Activated T-cell treated with anti-CD3 and anti-CD28 coated beads, Interleukin-2, amount 50 U/mL, for 4 hours (primary cell): ENCODE data around the gene GNAO1. TPM values are rescaled to one million over a fixed set of nuclear protein-coding genes. Genes with fewer than 3 reads are reported as not detected.

Experiments used
- ATAC-seq, 2 donors: fragments of 200-7000 bp; cut with Tn5 transposase; one replicate each; pipeline ENCODE4 v1.10.0; 2021
- DNase-seq: peaks from one replicate; pipeline ENCODE4 v3.0.0-alpha.2; 2020
- H3K27me3 Mint-ChIP-seq: one replicate; pipeline ENCODE4 v1.8.0; 2021; ENCODE audit warnings: low read depth, mixed read lengths
- H3K36me3 Mint-ChIP-seq: one replicate; pipeline ENCODE4 v1.8.0; 2022; ENCODE audit warnings: mixed read lengths; ENCODE audit not compliant: insufficient read depth
- H3K4me1 Mint-ChIP-seq: one replicate; pipeline ENCODE4 v1.8.0; 2021; ENCODE audit warnings: low read depth, mixed read lengths
- H3K4me3 Mint-ChIP-seq: one replicate; pipeline ENCODE4 v1.8.0; 2021; ENCODE audit warnings: mild to moderate bottlenecking, moderate library complexity, mixed read lengths
- H3K9me3 Mint-ChIP-seq: one replicate; pipeline ENCODE4 v1.8.0; 2021; ENCODE audit warnings: mixed read lengths
- total RNA-seq, 3 donors: library from RNA; stranded (reverse); gene quantifications; one replicate each; pipeline ENCODE4 v1.2.1, GENCODE V29; 2021

The GNAO1 gene
- total RNA-seq, 3 donors from 2014 or later = 1.3 to 2.5 (median 2.1) TPM

DNA sequence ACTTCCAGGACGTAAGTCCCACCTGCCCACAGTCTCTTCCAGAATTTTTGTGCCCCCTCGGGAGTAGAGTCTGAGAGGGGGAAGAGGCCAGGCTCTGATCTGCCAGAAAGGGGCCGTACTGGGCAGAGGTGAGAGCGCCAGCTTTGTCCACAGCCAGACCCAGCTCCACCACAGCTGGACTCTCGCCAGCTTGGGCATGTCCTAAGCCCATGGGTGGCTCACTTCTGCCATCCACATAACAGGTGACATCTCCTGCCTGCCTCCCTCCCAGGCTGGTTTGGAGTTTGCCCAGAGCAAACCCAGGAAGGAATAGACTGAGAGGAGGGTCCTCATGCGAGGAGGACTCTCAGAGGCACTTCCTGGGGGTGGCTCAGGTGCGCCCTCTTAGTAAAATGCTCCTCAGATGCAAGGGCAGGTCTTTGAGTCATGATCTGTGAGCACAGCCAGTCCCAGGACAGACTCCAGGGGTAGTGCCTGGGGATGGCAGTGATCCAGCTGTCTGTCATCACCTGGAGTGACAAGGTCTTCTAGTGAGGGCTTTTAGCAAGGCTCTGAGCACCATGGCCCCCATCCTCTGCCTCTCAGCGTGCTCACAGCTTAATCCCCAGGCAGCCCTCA is 144.9 kb downstream of the GNAO1 start:
- no peak overlapping the region for H3K4me3 Mint-ChIP-seq
- no peak for ATAC-seq
- no peaks in the 10 kb centered on the region for H3K27me3 Mint-ChIP-seq
- no peaks in the 10 kb centered on the region for H3K4me1 Mint-ChIP-seq
- H3K36me3 Mint-ChIP-seq = peaks cover 5% of the 10 kb centered on the region
- no peaks in the 10 kb centered on the region for H3K9me3 Mint-ChIP-seq
- DNase-seq = no peak

- peaks cover 5% of the 10 kb centered on the region for H3K36me3 Mint-ChIP-seq
- no peaks in the 10 kb centered on the region for H3K4me1 Mint-ChIP-seq
- no peaks in the 10 kb centered on the region for H3K27me3 Mint-ChIP-seq
- no peaks in the 10 kb centered on the region for H3K9me3 Mint-ChIP-seq
- no peak overlapping the region for H3K4me3 Mint-ChIP-seq
- DNase-seq (no peak), ATAC-seq (no peak)
Measured at GRCh38 chr16:56336711-56337110, 145.4 kb downstream of the GNAO1 start.

GRCh38 chr16:56337131-56337857 is 146.0 kb downstream of the GNAO1 start:
- Mint-ChIP-seq H3K4me3 (no peak overlapping the region), H3K36me3 (peaks cover 4% of the 10 kb centered on the region), H3K27me3 (no peaks in the 10 kb centered on the region), H3K9me3 (no peaks in the 10 kb centered on the region), H3K4me1 (no peaks in the 10 kb centered on the region)
- ATAC-seq = no peak
- DNase-seq = no peak

DNA sequence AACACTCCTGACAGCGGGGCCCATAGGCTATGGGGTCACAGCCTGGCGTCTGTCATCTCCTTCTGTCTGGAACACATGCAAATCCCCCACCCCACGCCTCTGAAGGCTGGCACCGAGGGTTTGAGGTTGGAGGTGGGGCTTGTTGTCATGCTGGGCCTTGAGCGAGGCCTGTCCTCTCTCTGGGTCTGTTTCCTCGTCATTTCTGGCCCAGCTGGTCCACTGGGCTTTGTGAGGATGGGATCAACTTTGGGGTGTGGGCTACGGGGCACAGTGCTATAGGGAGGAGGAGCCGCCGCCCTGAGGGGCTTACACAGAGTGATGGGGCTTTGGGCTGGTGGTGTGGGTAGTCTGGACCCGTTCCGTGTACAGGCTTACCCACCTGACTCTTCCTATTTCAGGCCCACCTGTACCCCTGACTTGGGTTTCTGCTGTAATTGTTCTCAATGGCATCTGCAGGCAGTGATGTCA is 146.6 kb downstream of the GNAO1 start:
- peaks cover 3% of the 10 kb centered on the region for H3K36me3 Mint-ChIP-seq
- H3K4me1 Mint-ChIP-seq = no peaks in the 10 kb centered on the region
- H3K4me3 Mint-ChIP-seq = no peak overlapping the region
- no peaks in the 10 kb centered on the region for H3K9me3 Mint-ChIP-seq
- DNase-seq (no peak), ATAC-seq (no peak)
- H3K27me3 Mint-ChIP-seq = no peaks in the 10 kb centered on the region

GRCh38 chr16:56338566-56339318 is 147.5 kb downstream of the GNAO1 start:
- Mint-ChIP-seq H3K9me3 (no peaks in the 10 kb centered on the region), H3K4me3 (no peak overlapping the region), H3K36me3 (peaks cover 3% of the 10 kb centered on the region), H3K4me1 (no peaks in the 10 kb centered on the region), H3K27me3 (no peaks in the 10 kb centered on the region)
- DNase-seq (no peak), ATAC-seq (no peak)

- no peak overlapping the region for H3K4me3 Mint-ChIP-seq
- H3K27me3 Mint-ChIP-seq = no peaks in the 10 kb centered on the region
- H3K9me3 Mint-ChIP-seq = no peaks in the 10 kb centered on the region
- ATAC-seq (no peak), DNase-seq (no peak)
- H3K4me1 Mint-ChIP-seq = no peaks in the 10 kb centered on the region
- H3K36me3 Mint-ChIP-seq = peaks cover 3% of the 10 kb centered on the region
Measured at GRCh38 chr16:56339431-56340195, 148.3 kb downstream of the GNAO1 start.

- DNase-seq = no peak
- no peak for ATAC-seq
- Mint-ChIP-seq H3K4me3 (no peak overlapping the region), H3K27me3 (no peaks in the 10 kb centered on the region), H3K4me1 (no peaks in the 10 kb centered on the region), H3K9me3 (no peaks in the 10 kb centered on the region), H3K36me3 (peaks cover 3% of the 10 kb centered on the region)
Measured at GRCh38 chr16:56340416-56340815, 149.1 kb downstream of the GNAO1 start.

GRCh38 chr16:56340864-56341365 is 149.6 kb downstream of the GNAO1 start:
- Mint-ChIP-seq H3K36me3 (peaks cover 3% of the 10 kb centered on the region), H3K27me3 (no peaks in the 10 kb centered on the region), H3K4me1 (no peaks in the 10 kb centered on the region), H3K9me3 (no peaks in the 10 kb centered on the region), H3K4me3 (no peak overlapping the region)
- DNase-seq = no peak
- ATAC-seq = no peak

- H3K36me3 Mint-ChIP-seq = peaks cover 3% of the 10 kb centered on the region
- DNase-seq (no peak), ATAC-seq (no peak)
- H3K9me3 Mint-ChIP-seq = no peaks in the 10 kb centered on the region
- H3K27me3 Mint-ChIP-seq = no peaks in the 10 kb centered on the region
- H3K4me1 Mint-ChIP-seq = no peaks in the 10 kb centered on the region
- H3K4me3 Mint-ChIP-seq = no peak overlapping the region
Measured at GRCh38 chr16:56341656-56342399, 150.5 kb downstream of the GNAO1 start.

DNA sequence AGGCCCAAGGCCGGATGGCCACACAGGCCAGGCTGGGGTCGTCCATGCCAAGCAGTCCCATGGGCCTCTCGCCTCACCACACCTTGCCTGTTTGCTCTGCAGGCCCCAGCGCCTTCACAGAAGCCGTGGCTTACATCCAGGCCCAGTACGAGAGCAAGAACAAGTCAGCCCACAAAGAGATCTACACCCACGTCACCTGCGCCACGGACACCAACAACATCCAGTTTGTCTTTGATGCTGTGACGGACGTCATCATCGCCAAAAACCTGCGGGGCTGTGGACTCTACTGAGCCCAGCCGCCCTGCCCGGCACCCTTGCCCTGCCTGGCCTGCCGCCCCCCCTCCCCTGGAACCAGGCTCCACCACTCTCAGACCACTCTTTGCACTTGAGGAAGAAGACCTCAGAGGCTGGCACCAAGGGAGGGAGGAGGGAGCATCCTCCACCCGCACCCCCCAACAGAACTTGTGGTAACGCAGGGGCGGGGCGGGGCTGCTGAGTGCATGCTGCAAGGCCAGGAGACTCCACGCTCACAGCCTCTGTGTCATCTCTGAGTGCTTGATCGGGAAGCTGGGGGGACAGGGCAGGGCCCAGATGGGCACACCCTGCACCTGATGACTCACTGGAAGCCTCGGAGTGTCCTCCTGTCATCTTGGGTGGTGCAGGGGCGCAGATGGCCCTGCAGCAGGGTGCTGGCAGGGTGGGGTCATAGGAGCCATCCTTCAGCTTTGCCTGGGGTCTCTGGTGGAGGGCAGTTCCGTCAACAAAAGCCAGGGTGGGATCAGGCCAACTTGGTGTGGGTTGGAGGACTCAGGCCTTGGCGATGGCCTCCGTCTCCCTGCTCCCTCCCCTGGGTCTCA is 152.6 kb downstream of the GNAO1 start:
- H3K27me3 Mint-ChIP-seq = no peaks in the 10 kb centered on the region
- peaks cover 3% of the 10 kb centered on the region for H3K36me3 Mint-ChIP-seq
- no peaks in the 10 kb centered on the region for H3K9me3 Mint-ChIP-seq
- no peaks in the 10 kb centered on the region for H3K4me1 Mint-ChIP-seq
- DNase-seq (no peak), ATAC-seq (no peak)
- no peak overlapping the region for H3K4me3 Mint-ChIP-seq

DNA sequence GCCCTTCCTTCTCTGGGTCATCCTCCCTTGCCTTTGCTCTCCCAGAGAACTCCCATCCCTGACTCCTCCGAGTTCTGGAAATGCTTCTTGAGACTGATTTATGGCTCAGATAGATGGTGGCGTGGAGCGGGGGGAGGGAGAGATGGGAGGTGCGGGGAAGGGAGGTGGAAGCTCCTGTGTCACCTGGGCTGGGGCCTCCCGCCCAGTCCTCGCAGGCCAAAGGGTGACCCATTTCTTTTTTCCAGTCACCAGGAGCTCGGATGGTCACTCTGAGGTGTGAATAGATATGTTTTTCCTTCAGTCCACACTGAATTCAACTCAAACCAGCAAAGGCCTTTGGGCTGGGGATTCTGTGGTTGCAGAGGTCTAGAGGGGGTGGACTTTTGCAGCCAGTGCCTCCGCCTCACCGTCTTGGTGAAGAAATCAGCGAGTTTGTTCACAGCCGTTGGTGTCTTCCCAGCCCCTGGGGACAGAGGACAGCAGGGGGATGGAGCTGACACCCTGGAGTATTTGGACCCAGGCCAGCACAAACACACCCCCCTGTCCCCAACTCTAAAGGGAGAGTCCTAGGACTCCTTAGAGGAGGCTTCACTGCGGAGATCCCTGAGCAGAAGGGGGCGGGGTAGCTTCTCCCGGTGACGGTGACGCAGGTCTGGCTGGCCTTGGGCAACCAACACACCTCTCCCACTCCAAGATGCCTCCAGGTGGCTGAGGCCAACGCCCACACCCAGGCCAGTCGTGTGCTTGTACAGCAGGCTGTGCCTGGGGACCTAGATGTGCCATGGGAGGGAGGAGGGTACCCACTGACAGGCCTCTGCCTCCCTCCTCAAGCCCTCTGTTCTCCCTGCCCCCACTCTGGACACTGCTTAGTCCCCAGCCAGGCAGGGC is 153.5 kb downstream of the GNAO1 start:
- no peaks in the 10 kb centered on the region for H3K4me1 Mint-ChIP-seq

DNA sequence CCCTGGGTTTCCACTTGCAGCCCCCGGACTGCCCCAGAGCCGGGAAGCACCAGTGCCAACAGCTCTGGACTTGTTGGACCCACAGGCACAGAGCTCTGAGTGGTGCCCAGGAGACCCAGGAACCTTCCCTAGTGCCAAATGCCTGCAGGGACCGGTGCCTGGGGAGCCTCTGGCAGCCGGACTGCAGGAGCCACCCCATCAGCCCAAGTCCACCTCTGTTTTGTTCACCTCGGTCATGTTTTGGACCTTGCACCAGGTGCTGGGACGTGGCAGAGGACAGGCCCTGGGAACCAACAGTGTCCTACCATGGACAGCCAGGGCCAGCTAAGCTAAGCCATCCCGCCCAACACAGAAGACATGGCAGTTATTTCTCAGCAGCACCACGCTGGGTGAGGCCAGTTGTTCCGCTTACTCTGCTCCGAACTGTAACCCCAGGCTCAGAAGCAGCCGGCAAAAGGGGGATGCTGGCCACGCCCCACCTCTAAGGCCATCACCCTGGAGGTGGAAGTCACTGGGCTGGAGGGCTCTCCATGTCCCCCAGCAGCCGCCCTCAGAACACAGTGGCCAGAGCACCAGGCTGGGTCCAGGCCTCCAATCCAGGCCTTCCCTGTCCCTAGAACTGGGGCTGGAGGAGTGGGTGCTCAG is 154.2 kb downstream of the GNAO1 start:
- Mint-ChIP-seq H3K9me3 (no peaks in the 10 kb centered on the region), H3K36me3 (peaks cover 2% of the 10 kb centered on the region), H3K4me1 (no peaks in the 10 kb centered on the region), H3K27me3 (no peaks in the 10 kb centered on the region), H3K4me3 (no peak overlapping the region)
- no peak for DNase-seq
- ATAC-seq = no peak

More for the DNA sequence above, 153.5 kb downstream of the GNAO1 start:
- Mint-ChIP-seq H3K4me3 (no peak overlapping the region), H3K9me3 (no peaks in the 10 kb centered on the region), H3K36me3 (peaks cover 3% of the 10 kb centered on the region), H3K27me3 (no peaks in the 10 kb centered on the region)
- ATAC-seq (no peak), DNase-seq (no peak)
